CD4-positive, alpha-beta T cell treated with Interferon gamma for 1 hour (primary cell): ENCODE data around the gene TSHZ2.
A peak's percentile ranks its signal among the peaks of the same experiment; 100 is the strongest.
"Not testable (repeated sequence)": the region's sequence is repeated elsewhere in the genome, so short reads cannot be mapped to it uniquely, and the experiment has no call there.

Experiments used
- DNase-seq: peaks from one replicate; pipeline ENCODE4 v3.0.0-alpha.2; 2020

Gene TSHZ2

GRCh38 chr20:53297154-53297529 is 325.0 kb downstream of the TSHZ2 start:
- DNase-seq, result no peak

- no peak for DNase-seq
Measured at GRCh38 chr20:53298260-53298659, 326.1 kb downstream of the TSHZ2 start.

GRCh38 chr20:53298911-53299310 is 326.8 kb downstream of the TSHZ2 start:
- no peak for DNase-seq

GRCh38 chr20:53299831-53300230 is 327.7 kb downstream of the TSHZ2 start:
- no peak for DNase-seq

- no peak for DNase-seq
Measured at GRCh38 chr20:53301869-53302268, 329.7 kb downstream of the TSHZ2 start.

- DNase-seq, result no peak
Measured at GRCh38 chr20:53302695-53303412, 330.7 kb downstream of the TSHZ2 start.

GRCh38 chr20:53303413-53303760 is 331.2 kb downstream of the TSHZ2 start:
- DNase-seq, result no peak

GRCh38 chr20:53304146-53304545 is 332.0 kb downstream of the TSHZ2 start:
- no peak for DNase-seq

GRCh38 chr20:53306192-53306805 is 334.1 kb downstream of the TSHZ2 start:
- no peak for DNase-seq

- DNase-seq, result no peak
Measured at GRCh38 chr20:53307964-53308597, 335.9 kb downstream of the TSHZ2 start.

GRCh38 chr20:53309515-53309914 is 337.4 kb downstream of the TSHZ2 start:
- no peak for DNase-seq

GRCh38 chr20:53312957-53313356 is 340.8 kb downstream of the TSHZ2 start:
- no peak for DNase-seq

GRCh38 chr20:53316206-53316937 is 344.2 kb downstream of the TSHZ2 start:
- DNase-seq, result no peak

- DNase-seq, result no peak
Measured at GRCh38 chr20:53319200-53319599, 347.0 kb downstream of the TSHZ2 start.

- DNase-seq, result no peak
Measured at GRCh38 chr20:53319716-53320115, 347.6 kb downstream of the TSHZ2 start.

GRCh38 chr20:53320701-53321100 is 348.5 kb downstream of the TSHZ2 start:
- DNase-seq, result no peak

- DNase-seq, result no peak
Measured at GRCh38 chr20:53321596-53321995, 349.4 kb downstream of the TSHZ2 start.

GRCh38 chr20:53322651-53323050 is 350.5 kb downstream of the TSHZ2 start:
- peak; percentile 1 for DNase-seq

- not testable (repeated sequence) for DNase-seq
Measured at GRCh38 chr20:53323460-53323859, 351.3 kb downstream of the TSHZ2 start.

- DNase-seq, result no peak
Measured at GRCh38 chr20:53324816-53325215, 352.7 kb downstream of the TSHZ2 start.

- DNase-seq, result no peak
Measured at GRCh38 chr20:53328961-53329360, 356.8 kb downstream of the TSHZ2 start.

- no peak for DNase-seq
Measured at GRCh38 chr20:53329781-53330180, 357.6 kb downstream of the TSHZ2 start.

GRCh38 chr20:53330601-53331140 is 358.5 kb downstream of the TSHZ2 start:
- DNase-seq, result no peak
